Fibroblast of skin of right quadriceps (primary cell): ENCODE measurements around the gene SESN3.
"Not testable (repeated sequence)": the region's sequence is repeated elsewhere in the genome, so short reads cannot be mapped to it uniquely, and the experiment has no call there.

ENCODE experiments used
- DNase-seq: peaks from one replicate; pipeline ENCODE4 v3.0.0-alpha.2; 2013

Gene SESN3

GRCh38 chr11:95231127-95231880, at the start of gene SESN3:
Gene SESN3 (minus strand): TSS chr11:95231202. CDS start chr11:95230860, 342 bp downstream.
- DNase-seq, result peak; percentile 100

- peak; percentile 10 for DNase-seq
These were observed 49.2 kb upstream of the SESN3 start for GRCh38 chr11:95279921-95280868.

GRCh38 chr11:95277868-95278267, 46.9 kb upstream of the SESN3 start:
- no peak for DNase-seq

GRCh38 chr11:95276139-95276538, 45.1 kb upstream of the SESN3 start:
- DNase-seq, result no peak

- DNase-seq, result not testable (repeated sequence)
These were observed 42.6 kb upstream of the SESN3 start for GRCh38 chr11:95273618-95274017.

GRCh38 chr11:95269036-95269819, 38.2 kb upstream of the SESN3 start:
- DNase-seq, result no peak

GRCh38 chr11:95268391-95268790, 37.4 kb upstream of the SESN3 start:
- peak; percentile 4 for DNase-seq

- no peak for DNase-seq
These were observed 36.7 kb upstream of the SESN3 start for GRCh38 chr11:95267601-95268213.

- peak; percentile 5 for DNase-seq
These were observed 35.9 kb upstream of the SESN3 start for GRCh38 chr11:95266751-95267374.

GRCh38 chr11:95264881-95265280, 33.9 kb upstream of the SESN3 start:
- no peak for DNase-seq

GRCh38 chr11:95262994-95263765, 32.2 kb upstream of the SESN3 start:
- no peak for DNase-seq

GRCh38 chr11:95257456-95257971, 26.5 kb upstream of the SESN3 start:
- DNase-seq, result no peak

- peak; percentile 31 for DNase-seq
These were observed 25.3 kb upstream of the SESN3 start for GRCh38 chr11:95256321-95256779.

GRCh38 chr11:95255251-95256145, 24.5 kb upstream of the SESN3 start:
- DNase-seq, result no peak

GRCh38 chr11:95254716-95255115, 23.7 kb upstream of the SESN3 start:
- DNase-seq, result no peak

GRCh38 chr11:95254131-95254704, 23.2 kb upstream of the SESN3 start:
- peak; percentile 87 for DNase-seq

- DNase-seq, result no peak
These were observed 22.1 kb upstream of the SESN3 start for GRCh38 chr11:95253141-95253540.

GRCh38 chr11:95252586-95252985, 21.6 kb upstream of the SESN3 start:
- no peak for DNase-seq

- DNase-seq, result not testable (repeated sequence)
These were observed 20.9 kb upstream of the SESN3 start for GRCh38 chr11:95251896-95252295.
